Measurements from ENCODE around the gene CMA1. TPM values are rescaled to one million over a fixed set of nuclear protein-coding genes. Genes with fewer than 3 reads are reported as not detected.

Gene CMA1
- total RNA-seq, 1 experiment from 2014 or later: not detected

GRCh38 chr14:24461336-24461735, 46.7 kb downstream of the CMA1 start:
- CTCF ChIA-PET: no interaction called here
- Histone ChIP-seq H3K4me1 (ENCODE audit: insufficient read depth, low read length, poor library complexity, severe bottlenecking) (no peaks in the 10 kb centered on the region), H3K9me3 (ENCODE audit: low read depth, low read length, poor library complexity, severe bottlenecking) (no peaks in the 10 kb centered on the region), H3K4me3 (ENCODE audit: low read depth, low read length, poor library complexity, severe bottlenecking) (no peak overlapping the region), H3K27me3 (replicated peaks; ENCODE audit: insufficient read depth, low read depth, low read length, poor library complexity) (no peaks in the 10 kb centered on the region), H3K27ac (ENCODE audit: low read depth, low read length, poor library complexity, severe bottlenecking) (no peak overlapping the region), H3K36me3 (ENCODE audit: insufficient read depth, low read length, poor library complexity, severe bottlenecking) (no peaks in the 10 kb centered on the region)
- POLR2A ChIA-PET (ENCODE audit: low non-redundant PET): no interaction called here
- TF ChIP-seq EZH2 (IDR thresholded peaks at IDR 0.05; ENCODE audit: borderline replicate concordance, low read depth, low read length, poor library complexity, severe bottlenecking): no peak
- intact Hi-C loops (cut with micrococcal nuclease; ENCODE audit: unreplicated experiment): no loop called here
- no TSS peak for BruUV-seq (replicated peaks)
- no peak for DNase-seq (ENCODE audit: low spot score)

GRCh38 chr14:24459331-24459730, 48.7 kb downstream of the CMA1 start:
- Histone ChIP-seq H3K27me3 (replicated peaks; ENCODE audit: insufficient read depth, low read depth, low read length, poor library complexity) (no peaks in the 10 kb centered on the region), H3K4me3 (ENCODE audit: low read depth, low read length, poor library complexity, severe bottlenecking) (no peak overlapping the region), H3K4me1 (ENCODE audit: insufficient read depth, low read length, poor library complexity, severe bottlenecking) (no peaks in the 10 kb centered on the region), H3K27ac (ENCODE audit: low read depth, low read length, poor library complexity, severe bottlenecking) (no peak overlapping the region), H3K36me3 (ENCODE audit: insufficient read depth, low read length, poor library complexity, severe bottlenecking) (no peaks in the 10 kb centered on the region), H3K9me3 (ENCODE audit: low read depth, low read length, poor library complexity, severe bottlenecking) (peaks cover under 1% of the 10 kb centered on the region)
- CTCF ChIA-PET: no interaction called here
- intact Hi-C loops (cut with micrococcal nuclease; ENCODE audit: unreplicated experiment): no loop called here
- POLR2A ChIA-PET (ENCODE audit: low non-redundant PET): no interaction called here
- TF ChIP-seq EZH2 (IDR thresholded peaks at IDR 0.05; ENCODE audit: borderline replicate concordance, low read depth, low read length, poor library complexity, severe bottlenecking) (no peak), CTCF (conservative IDR thresholded peaks at IDR 0.05; ENCODE audit: low read depth, low read length) (no peak)
- DNase-seq (ENCODE audit: low spot score): no peak
- BruUV-seq (replicated peaks): no TSS peak

- DNase-seq (ENCODE audit: low spot score): no peak
- Histone ChIP-seq H3K4me1 (ENCODE audit: insufficient read depth, low read length, poor library complexity, severe bottlenecking) (no peaks in the 10 kb centered on the region), H3K36me3 (ENCODE audit: insufficient read depth, low read length, poor library complexity, severe bottlenecking) (no peaks in the 10 kb centered on the region), H3K27ac (ENCODE audit: low read depth, low read length, poor library complexity, severe bottlenecking) (no peak overlapping the region), H3K4me3 (ENCODE audit: low read depth, low read length, poor library complexity, severe bottlenecking) (no peak overlapping the region), H3K27me3 (replicated peaks; ENCODE audit: insufficient read depth, low read depth, low read length, poor library complexity) (no peaks in the 10 kb centered on the region), H3K9me3 (ENCODE audit: low read depth, low read length, poor library complexity, severe bottlenecking) (peaks cover 4% of the 10 kb centered on the region)
- no TSS peak for BruUV-seq (replicated peaks)
- ChIA-PET POLR2A (ENCODE audit: low non-redundant PET) (no interaction called here), CTCF (no interaction called here)
- intact Hi-C loops (cut with micrococcal nuclease; ENCODE audit: unreplicated experiment): no loop called here
- no peak for TF ChIP-seq CTCF (conservative IDR thresholded peaks at IDR 0.05; ENCODE audit: low read depth, low read length)
Measured at GRCh38 chr14:24458736-24459135, 49.3 kb downstream of the CMA1 start.

- no peak for DNase-seq (ENCODE audit: low spot score)
- H3K27ac ChIP-seq (ENCODE audit: low read depth, low read length, poor library complexity, severe bottlenecking): no peak overlapping the region
- POLR2A ChIA-PET (ENCODE audit: low non-redundant PET): no interaction called here
- TF ChIP-seq CTCF (conservative IDR thresholded peaks at IDR 0.05; ENCODE audit: low read depth, low read length): no peak
- no peak for TF ChIP-seq EZH2 (IDR thresholded peaks at IDR 0.05; ENCODE audit: borderline replicate concordance, low read depth, low read length, poor library complexity, severe bottlenecking)
- CTCF ChIA-PET: no interaction called here
- peaks cover 4% of the 10 kb centered on the region for H3K9me3 ChIP-seq (ENCODE audit: low read depth, low read length, poor library complexity, severe bottlenecking)
- BruUV-seq (replicated peaks): no TSS peak
- no peaks in the 10 kb centered on the region for H3K4me1 ChIP-seq (ENCODE audit: insufficient read depth, low read length, poor library complexity, severe bottlenecking)
- no peaks in the 10 kb centered on the region for H3K27me3 ChIP-seq (replicated peaks; ENCODE audit: insufficient read depth, low read depth, low read length, poor library complexity)
- H3K4me3 ChIP-seq (ENCODE audit: low read depth, low read length, poor library complexity, severe bottlenecking): no peak overlapping the region
- no peaks in the 10 kb centered on the region for H3K36me3 ChIP-seq (ENCODE audit: insufficient read depth, low read length, poor library complexity, severe bottlenecking)
- intact Hi-C loops (cut with micrococcal nuclease; ENCODE audit: unreplicated experiment): no loop called here
Measured at GRCh38 chr14:24456980-24457379, 51.1 kb downstream of the CMA1 start.
